Measurements from ENCODE around the gene EPN2.

DNA sequence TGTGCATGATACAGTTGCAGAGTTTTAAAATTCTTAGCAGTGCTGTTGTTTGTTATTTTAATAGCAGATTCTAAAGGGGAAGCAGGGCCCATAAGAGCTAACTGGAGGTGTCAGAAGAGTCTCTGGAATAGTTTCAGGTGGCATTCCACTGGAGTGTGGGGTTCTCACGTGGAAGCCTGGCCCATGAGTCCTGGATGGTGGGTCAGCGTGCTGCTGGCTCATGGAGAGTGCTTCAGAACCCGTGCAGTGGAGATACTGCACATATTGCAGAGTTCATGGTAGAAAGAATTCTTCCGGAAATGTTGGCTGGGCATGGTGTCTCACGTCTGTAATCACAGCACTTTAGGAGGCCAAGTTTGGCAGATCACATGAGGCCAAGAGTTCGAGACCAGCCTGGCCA lies 81.4 kb downstream of the EPN2 start:
- TF ChIP-seq, protein P1, sequence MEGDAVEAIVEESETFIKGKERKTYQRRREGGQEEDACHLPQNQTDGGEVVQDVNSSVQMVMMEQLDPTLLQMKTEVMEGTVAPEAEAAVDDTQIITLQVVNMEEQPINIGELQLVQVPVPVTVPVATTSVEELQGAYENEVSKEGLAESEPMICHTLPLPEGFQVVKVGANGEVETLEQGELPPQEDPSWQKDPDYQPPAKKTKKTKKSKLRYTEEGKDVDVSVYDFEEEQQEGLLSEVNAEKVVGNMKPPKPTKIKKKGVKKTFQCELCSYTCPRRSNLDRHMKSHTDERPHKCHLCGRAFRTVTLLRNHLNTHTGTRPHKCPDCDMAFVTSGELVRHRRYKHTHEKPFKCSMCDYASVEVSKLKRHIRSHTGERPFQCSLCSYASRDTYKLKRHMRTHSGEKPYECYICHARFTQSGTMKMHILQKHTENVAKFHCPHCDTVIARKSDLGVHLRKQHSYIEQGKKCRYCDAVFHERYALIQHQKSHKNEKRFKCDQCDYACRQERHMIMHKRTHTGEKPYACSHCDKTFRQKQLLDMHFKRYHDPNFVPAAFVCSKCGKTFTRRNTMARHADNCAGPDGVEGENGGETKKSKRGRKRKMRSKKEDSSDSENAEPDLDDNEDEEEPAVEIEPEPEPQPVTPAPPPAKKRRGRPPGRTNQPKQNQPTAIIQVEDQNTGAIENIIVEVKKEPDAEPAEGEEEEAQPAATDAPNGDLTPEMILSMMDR (IDR thresholded peaks at IDR 0.05) = no peak
- TF ChIP-seq POLR2AphosphoS5 (IDR thresholded peaks at IDR 0.05) = no peak

Data from esophagus muscularis mucosa (tissue), 3 donors.